GM19395 (cell line): Measurements from ENCODE around the gene SMG6.
A peak's percentile ranks its signal among the peaks of the same experiment; 100 is the strongest.

Experiments used
- ATAC-seq: cut with Tn5 transposase; IDR thresholded peaks from one replicate; pipeline ENCODE4 v1.9.1; 2021; ENCODE audit warnings: mild to moderate bottlenecking, moderate library complexity; ENCODE audit not compliant: unreplicated experiment

Gene SMG6

DNA sequence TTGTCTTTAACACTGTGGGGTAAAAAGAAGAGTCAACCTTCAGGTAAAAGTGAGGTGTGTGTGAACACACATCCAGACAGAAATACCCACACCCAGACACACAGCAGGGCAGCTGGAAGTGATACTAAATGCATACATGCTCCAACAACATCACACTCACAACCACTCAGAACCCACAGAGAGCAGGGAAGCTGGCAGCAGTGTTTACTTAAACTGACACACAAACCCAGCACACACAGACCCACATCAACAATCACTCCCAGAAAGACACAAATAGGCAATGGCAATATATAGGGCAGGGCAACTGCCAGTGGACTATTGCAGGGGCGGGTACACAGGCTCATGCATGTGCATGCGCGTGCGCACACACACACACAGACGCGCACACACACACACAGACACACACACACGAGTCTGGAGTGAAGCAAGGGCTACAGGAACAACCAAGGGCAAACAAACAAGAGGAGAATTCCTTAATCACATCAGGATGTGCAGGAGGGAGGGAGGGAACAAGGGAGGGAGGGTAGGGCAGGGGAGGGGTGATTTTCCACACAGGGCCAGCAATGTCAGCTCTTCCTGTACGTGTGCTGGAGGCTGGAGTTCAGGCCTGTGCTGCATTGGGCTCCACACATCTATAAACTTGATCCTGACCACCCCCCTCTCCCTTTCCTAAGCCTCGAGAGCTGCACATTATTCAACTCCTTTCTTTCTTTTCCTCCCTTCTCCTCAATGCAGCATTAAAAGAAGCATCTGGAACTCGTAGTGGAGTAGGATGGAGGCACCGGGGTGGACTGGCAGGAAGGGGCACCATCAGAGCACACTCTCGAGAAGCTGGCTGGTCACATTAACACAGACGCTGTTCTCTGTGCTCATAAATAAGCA is 218.6 kb downstream of the SMG6 start:
- ATAC-seq: no peak

DNA sequence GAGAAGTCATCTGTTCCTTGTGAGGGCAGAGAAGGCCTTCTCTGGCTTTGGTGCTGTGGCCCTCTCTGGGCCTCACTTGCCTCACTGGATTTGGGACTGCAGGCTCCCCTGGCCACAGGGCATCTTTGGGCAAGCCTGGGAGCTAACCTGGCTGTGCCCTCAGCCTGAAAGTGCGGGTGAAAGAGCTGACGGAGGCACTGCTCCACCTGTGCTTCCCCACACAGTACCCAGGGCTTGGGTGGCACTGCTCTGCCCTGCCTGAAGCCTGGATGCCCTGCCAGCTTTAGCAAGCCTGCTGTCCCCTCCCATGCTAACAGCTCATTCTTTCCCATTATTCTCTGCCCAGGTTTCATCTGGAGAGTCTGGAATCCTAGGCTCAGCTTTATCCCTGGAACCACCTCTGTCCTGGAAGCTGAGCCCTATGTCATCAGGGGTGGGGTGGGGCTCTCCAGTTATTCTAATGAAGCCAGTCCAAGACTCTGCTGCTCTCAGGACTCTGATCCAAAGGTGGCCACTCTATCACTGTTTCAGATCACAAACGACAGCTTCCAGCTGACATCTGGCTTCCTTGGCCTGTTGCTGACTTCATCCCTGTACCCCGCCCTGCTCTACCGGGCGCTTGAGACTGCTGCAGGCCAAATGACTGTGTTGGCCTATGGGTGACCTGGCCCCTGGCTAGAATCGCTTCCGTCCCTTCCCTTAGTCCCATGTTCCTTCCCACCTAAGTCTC is 219.4 kb downstream of the SMG6 start:
- ATAC-seq: no peak

DNA sequence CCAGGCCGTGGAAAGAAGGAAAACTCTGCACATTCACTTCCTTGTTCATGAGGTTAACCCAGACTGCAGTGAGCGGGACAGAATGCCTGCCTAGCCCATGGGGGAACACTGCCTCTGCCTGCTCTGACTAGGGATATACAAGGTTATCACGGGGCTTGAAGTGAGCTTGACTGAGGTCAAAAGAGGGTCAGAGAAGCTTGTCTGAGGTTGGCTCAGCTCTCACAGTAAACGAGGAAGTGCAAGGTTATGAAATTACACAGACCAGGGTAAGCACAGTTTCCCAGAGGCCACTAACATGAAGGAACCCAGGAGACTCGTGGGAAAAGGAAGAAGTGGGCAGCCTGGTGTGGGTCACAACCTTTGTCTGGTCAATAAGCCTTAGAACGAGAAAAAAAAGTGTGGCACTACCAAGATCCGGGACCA is 220.0 kb downstream of the SMG6 start:
- ATAC-seq: peak; percentile 54

DNA sequence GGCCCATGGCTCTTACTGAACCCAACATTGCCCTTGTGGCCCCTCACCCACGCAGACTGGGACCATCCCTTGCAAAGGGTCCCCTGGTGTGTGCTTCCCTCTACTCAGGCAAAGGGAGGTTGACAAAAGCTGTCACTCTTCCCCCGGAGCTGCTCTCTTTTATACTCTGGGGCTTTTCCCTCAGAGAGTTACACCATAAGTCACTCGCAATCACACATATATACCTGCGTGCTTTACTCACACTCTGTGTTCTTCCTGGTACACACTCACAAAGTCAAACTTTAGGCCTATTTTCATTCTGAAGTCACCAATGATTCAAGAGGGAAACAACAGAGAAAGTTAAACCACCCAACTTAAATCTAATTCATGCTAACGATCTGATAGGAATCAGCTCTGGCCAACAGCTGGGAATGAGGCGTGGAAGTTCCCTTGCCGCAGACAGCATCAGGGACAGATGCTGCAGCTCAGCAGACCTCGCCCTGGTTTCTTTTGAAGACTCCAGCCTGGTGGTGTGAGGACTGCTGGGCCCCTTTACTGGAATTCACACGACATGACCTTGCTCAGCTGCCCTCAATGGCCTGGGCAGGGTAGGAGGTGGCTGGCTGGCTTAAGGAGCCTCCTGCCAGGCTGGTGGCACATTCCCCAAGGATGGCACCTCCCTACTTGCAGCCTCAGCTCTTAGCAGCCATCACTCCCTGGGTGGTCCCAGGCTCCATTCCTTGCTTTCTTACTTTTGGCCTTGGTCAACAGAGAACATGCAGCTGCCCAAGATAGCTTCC is 221.4 kb downstream of the SMG6 start:
- ATAC-seq: no peak

DNA sequence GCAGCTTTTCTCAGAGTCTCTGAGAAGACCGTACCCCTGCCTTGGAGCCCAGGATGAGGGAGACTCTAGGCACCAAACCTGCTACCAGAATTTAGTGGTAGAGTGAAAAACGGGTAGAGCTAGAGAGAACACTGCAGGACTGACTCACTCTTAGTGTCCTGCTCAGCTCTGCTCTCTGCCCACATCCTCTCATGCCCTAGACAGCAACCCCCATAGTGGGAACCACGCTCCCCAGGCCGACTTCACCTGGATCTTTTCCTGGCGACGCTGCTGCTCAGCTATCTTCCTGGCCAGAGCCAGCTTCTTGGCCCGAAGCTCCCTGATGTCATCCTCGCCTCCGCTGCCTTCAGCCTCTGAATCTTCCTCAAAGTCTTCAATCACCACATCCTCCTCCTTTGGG is 222.0 kb downstream of the SMG6 start:
- no peak for ATAC-seq

DNA sequence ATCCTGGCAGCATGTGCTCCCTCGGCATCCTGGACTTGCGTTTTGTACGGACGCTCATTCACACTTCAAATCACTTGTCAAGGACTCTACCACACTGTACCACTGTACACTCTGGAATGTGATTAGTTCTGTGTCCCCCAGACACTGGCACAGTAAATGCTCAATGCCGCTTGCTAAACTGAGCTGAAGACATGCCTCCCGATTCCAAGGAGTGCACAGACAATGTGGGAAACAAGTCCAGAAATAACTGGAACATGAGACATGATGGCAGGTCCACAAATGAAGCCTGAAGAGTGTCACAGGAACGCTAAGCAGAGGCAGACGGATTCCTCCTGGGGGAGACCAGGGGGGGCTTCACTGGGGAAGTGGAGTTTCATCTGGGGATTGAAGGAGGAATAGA is 226.5 kb downstream of the SMG6 start:
- ATAC-seq: no peak

DNA sequence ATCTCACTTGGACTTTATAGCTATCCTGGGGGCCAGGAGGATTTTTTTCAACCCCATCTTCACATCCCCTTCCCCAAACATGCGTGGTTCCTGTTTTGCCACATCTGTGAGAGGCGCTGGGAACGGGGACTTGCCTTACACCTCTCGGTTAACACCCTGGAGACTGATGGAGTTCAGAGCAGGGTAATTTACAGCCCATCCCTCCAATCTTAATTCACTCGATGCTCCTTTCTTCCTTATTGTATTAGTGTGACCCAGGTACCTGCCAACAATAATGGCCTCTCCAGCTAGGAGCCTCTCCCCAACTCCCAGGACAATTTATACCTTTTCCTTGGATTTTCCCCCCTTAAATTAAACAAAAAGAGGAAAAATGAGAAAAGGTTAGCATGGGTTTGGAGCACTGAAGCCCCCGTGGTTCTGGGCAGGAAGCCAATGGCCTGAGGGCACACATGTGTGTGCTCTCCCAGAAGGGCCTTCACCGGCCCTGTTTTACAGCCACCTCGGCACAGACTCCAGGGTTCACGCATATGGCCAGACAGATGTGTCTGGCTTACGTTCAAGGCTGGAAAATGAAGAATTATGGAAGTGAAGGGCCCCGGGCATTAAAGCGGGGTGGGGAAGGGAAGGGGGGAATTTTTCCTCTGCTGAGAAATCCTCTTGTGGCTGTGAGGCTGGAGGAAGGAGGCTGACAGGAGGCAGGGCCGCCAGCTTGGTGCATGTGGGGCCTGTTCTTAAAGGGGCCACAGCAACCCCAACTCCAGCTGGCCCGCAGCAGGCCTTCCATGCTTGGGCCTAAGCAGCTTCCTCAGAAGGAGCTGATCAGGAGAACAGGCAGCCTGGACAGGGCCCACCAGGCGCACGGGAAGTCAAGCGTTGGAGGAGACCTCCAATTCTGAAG is 227.2 kb downstream of the SMG6 start:
- no peak for ATAC-seq

DNA sequence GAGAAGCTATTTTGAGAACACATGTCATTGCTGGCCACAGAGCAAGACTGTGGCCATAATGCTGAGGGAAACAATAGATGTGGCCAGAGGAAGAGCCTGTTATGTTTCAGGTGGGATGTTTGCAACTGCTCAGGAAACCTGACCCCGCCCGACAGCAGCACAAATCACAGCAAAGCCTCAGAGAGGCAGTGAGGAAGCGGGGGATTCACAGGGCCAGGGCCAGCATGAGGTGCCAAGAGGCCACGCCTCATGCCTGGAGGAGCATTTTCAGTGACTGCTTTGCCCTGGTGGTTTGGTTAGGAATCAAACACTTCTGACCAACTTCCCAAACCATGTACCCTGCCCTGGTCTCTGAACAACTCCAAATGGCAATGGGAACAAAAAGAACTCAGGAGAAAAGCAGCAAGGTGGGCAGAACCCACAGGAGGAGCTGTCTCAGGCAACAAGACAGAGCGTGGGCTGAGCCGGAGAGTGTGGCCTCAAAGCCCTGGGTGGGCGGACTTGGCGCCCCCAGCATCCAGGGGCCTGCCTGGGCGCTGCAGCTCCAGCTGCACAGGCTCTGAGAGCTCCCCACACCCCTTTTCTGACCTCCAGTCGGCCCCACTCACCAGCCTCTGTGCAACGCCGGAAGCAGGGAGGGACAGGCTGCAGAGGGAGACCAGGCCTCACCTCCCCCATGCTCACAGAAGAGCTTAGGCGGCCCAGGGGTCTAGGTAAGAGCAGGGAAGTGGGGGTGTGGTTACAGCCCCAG is 228.1 kb downstream of the SMG6 start:
- no peak for ATAC-seq

DNA sequence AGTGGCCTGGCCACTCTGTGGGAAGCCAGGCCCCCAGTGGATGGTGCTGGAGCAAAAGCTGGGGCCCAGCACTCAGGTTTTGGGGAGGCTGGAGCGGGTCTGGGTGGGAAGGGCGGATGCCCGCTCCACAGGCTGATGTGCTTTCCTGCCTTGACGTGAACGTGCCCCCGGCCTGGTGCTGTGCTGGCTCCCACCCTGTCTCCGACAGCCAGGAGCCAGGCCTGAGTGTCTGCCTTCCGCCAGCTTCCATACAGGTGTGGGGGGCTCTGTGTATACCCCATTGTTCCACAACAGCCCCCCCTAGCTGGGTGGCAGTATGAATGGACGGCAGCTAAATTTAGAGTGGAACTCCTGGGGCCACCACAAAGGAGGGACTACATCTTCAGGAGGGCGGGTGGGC is 228.7 kb downstream of the SMG6 start:
- ATAC-seq: no peak

DNA sequence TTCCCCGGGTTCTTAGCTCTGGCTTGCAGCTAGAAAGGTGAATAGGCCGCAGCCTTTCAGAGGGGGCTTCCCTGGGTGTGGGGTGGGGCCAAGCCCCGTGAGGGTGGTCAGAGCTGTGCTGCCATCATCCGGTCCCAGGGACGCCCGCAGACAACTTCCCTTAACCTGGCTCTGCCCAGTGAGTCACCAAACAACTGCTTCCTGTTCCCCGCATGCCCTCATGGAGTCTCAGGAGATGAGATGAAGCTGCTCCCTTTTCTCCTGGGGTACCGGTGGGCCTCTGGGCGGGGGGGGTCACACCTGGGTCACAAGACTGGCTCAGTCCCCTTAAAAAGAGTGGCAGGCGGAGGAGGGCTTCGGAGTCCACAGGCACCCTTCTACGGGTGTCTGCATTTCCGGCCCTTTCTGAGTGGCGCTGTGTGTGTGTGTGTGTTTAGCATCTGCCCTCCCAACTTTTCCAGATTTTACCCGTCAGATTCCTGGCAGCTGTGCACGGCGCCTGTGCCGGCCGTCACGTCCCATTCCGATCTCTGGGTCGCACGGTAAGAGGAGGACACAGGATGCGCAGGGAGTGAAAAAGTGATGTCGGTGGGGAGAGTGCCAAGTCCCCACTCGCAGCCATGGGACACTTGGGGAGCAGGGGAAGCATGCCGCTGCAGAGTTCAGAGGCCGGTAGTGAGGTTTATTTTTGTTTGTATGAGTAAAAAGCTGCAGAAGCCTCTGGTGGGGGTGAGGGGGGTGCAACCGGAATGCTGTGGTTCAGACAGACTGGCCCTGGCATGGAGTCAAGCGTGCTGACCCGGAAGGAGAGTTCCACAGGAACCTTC is 231.9 kb downstream of the SMG6 start:
- no peak for ATAC-seq

DNA sequence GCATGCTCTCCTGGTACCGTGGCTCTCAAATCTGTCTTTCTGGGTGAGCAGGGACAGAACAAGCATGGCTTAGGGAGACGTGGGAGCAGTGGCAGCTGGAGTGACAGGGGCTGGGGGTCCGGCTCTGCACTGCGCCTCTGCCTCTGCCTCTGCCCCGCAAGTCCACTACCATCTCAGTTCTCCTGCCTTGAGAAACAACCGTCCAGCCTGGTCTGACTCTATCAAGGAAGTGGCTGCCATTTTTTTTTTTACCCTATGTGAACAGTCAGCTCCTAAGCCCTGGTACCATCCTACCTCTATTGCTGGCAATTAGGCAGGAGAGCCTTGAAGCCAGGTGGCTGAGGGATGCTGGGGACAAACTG is 232.6 kb downstream of the SMG6 start:
- no peak for ATAC-seq

DNA sequence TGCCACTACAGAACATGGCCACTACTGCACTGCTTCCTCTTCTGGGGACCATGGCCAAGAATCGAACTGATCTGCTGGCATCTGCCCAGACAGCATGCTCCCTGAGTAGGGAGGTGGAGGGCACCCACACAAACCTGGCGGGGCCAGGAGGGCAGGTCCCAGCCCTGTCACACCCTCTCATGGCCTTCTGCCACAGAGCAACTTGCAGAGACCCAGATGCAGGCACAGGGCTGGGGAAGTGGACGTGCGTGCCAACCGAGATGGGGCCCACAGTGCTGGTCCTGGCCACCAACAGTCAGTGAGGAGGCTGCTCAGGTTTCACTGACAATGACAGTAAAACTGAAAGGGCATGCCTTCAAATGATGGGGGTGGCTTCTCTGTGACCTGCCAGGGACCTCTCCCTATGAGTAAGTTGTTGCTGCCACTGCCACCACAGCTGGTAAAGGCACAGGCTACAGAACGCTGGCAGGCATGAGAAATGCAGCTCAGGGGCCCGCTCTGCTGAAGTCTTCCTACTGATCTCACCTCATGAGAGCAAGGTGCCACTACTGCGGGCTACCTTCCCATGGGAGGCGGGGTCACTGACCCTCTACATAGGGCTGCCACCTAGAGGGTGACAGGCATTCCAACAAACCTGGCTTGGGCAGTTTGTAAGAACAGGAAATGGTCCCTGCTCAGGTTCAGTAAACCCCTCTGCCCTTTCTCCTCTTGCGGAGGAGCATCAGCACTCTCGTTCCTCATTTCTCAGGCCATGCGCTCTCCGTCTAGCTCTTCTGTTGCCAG is 233.2 kb downstream of the SMG6 start:
- ATAC-seq: peak; percentile 70

DNA sequence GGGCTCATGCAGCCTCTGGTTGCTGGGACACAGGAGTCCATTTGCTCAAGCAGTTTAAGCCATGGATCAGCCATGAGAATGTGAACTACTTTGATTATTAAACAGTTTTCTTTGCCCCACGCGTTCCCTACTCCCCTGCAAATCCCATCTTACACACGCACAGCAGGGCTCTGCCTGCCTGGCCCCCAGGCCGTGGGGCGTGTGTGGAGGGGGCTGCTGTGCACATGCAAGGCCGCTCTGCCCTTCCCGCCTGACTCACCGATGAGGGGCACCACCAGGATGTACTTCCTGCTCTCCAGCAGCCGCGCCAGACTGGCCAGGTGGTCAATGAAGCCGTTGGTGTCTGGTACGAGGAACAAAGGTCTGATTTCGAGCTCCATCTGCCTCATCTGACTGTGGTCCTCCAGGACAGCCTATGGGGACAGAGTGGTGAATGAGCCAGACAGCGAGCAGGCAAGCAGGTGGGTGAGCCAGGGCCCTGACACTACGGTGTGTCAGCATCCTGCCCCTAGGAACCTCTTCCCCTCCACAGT is 235.0 kb downstream of the SMG6 start:
- no peak for ATAC-seq

DNA sequence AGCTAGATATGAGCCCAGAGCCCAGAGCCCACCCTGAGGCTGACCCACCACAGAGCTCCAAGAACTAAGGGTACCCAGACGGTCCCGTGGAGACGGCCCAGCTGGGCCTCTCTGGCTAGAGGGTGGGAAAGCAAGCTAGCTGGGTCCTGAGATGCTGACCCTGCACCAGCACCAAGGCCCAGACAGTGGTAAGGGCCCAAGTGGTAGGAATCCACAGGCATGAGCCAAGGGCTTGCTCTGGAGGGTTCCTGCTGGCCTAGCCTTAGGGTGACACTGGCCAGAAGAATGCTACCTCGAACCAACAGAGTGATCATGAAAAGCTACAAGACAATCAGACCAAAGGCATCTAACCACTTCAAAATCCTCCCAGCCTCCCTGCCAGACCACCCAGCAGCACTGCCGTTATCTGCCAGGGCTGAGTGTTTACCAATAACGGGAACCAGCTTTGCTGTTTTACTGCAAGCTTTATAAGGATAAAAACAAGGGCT is 235.5 kb downstream of the SMG6 start:
- ATAC-seq: no peak

DNA sequence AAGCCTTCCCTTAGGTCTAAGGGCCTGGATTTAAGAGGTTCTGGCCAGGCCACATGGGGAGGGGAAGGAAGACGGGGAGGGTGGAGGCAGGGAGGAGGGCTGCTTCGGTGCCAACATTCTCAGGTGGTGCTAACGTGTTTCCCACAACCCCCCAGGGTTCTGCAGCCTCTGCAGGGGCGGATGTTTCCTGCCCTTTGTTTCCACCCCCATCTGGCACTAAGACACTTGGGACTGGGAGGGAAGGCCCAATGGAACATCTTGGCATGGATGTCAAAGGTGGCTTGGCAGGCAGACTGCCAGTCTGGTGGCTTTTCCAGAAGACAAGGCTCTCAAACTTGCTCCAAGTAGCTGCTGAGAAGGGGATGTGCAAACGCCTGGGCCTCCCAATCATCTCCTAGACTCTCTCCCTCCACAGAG is 236.0 kb downstream of the SMG6 start:
- no peak for ATAC-seq

DNA sequence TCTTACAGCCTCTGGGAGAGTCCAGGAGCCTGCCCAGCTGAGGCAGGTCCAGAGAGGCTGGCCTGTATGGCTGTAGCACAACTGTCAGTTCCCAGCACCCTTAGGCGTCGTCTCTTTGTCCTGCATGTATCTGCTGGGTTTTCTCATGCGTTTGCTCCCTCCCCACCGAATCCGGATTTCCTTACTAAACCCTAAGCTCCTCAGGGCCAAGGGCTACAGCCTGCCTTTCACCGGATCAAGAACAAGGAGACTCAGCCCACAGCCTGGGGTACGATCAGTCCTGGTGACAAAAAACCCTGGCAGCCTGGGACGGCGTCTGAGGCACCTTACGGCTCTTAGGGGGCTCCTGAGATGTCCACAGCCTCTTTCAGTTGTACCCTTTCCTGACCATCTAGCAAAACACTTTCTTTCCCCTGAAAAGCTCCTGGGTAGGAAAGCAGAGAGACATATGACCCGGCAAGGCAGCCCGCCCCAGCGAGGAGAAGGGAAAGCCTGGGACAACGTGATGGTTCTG is 236.5 kb downstream of the SMG6 start:
- no peak for ATAC-seq

DNA sequence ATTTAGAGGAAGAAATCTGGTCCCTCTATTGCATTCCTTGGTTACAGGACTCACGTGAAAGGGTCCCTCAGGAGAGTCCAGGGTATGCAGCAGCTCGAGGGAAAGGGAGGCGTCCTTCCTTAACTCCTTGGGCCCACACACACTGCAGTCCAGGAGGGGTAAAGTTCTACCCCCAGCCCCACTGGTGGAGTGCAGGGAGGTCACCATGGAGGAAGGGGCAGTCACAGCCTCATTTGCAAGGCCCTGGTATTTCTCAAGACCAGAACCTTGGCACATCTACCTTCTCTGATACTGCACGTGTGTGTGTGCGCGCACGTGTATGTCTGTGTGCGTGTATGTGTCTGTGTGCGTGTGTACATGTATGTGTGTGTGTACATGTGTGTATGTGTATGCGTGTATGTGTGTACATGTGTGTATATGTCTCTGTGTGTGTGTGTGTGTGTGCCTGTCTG is 237.6 kb downstream of the SMG6 start:
- ATAC-seq: no peak
